ENCODE data around the gene ARSA. TPM values are rescaled to one million over a fixed set of nuclear protein-coding genes. Genes with fewer than 3 reads are reported as not detected.
"Not testable (repeated sequence)": the region's sequence is repeated elsewhere in the genome, so short reads cannot be mapped to it uniquely, and the experiment has no call there.

Gene ARSA
- total and polyA plus RNA-seq, 2 experiments from 2014 or later, result 8.1 to 8.2 TPM

DNA sequence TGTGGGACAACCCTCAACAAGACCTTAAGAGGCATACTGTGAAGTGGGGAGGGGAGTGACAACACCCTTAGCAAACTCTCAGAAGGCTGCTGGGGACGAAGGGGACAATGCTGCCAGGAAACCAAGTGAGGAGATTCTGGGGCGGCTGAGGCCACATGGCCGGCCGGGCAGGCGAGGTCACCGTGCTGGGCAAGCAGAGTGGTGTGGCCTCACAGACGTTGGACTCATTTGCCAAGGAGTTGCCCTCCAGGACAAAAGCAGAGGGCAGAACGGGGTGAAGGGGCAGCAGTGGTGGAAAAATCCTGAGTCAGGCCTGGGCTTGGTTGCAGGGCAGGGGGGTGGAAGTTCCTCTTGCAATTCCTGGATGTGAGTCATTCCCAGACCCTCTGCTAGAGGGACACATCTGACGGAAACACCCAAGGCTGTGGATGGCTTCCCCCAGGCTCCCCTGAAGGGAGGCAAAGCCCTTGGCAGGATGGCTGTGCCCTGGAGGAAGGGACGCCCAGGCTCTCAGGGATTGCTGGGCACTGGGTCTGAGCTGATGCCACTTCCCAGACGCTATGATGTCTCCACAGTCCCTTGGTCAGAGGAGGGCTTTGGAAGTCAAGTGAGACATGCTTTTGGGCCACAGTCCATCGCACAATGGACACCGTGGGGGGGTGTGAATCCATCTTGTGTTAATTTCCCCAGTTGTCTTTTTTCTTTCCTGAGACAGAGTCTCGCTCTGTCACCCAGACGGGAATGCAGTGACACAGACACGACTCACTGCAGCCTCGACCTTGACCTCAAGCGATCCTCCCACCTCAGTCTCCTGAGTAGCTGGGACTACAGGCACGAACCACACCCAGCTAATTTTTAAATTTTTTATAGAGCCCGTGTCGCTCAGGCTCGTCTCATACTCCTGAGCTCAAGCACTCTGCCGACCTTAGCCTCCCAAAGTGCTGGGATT is 28.4 kb upstream of the ARSA start:
- DNase-seq (ENCODE audit: low spot score) (no peak), ATAC-seq (no peak)
- H3F3A ChIP-seq (replicated peaks; ENCODE audit: low read depth), result no peaks in the 10 kb centered on the region
- H3K27me3 ChIP-seq (ENCODE audit: insufficient read depth), result 0 out of 2 replicates have a peak, but pooled peaks cover 9% of the 10 kb centered on the region
- H3K27me3 Mint-ChIP-seq (ENCODE audit: insufficient read depth, low read depth, poor library complexity), result peaks cover 18% of the 10 kb centered on the region
- no peaks in the 10 kb centered on the region for H3K36me3 ChIP-seq (ENCODE audit: insufficient read depth)
- H3K4me1 ChIP-seq (ENCODE audit: insufficient read depth), result no peaks in the 10 kb centered on the region
- H3K4me3 ChIP-seq, result no peak overlapping the region
- H3K4me2 ChIP-seq, result no peak overlapping the region
- TF ChIP-seq EZH2 (IDR thresholded peaks at IDR 0.05; ENCODE audit: low read depth, unreplicated experiment), result no peak
- H3K27ac ChIP-seq (ENCODE audit: low read depth), result no peak overlapping the region
- H3K9me2 ChIP-seq (ENCODE audit: insufficient read depth), result no peaks in the 10 kb centered on the region; the same call in 1 of the 2 replicates
- no peaks in the 10 kb centered on the region for H3K4me1 Mint-ChIP-seq
- no peaks in the 10 kb centered on the region for H3K79me2 ChIP-seq (replicated peaks; ENCODE audit: insufficient read depth)
- H3K4me3 Mint-ChIP-seq, result no peak overlapping the region
- peaks cover 41% of the 10 kb centered on the region for H3K9me3 Mint-ChIP-seq
- H2AFZ ChIP-seq, result no peak overlapping the region
- H3K36me3 Mint-ChIP-seq (ENCODE audit: low read depth), result peaks cover 3% of the 10 kb centered on the region; the same call in 2 of the 3 replicates
- H3K27ac Mint-ChIP-seq, result no peak overlapping the region
- no peaks in the 10 kb centered on the region for H4K20me1 ChIP-seq (replicated peaks; ENCODE audit: insufficient read depth)

- not testable (repeated sequence) for H3F3A ChIP-seq (replicated peaks; ENCODE audit: low read depth); H3K36me3 Mint-ChIP-seq (ENCODE audit: low read depth); H3K27me3 ChIP-seq (ENCODE audit: insufficient read depth); H4K20me1 ChIP-seq (replicated peaks; ENCODE audit: insufficient read depth); H3K79me2 ChIP-seq (replicated peaks; ENCODE audit: insufficient read depth); H3K27ac ChIP-seq (ENCODE audit: low read depth); H3K4me1 Mint-ChIP-seq; H3K9me2 ChIP-seq (ENCODE audit: insufficient read depth); H3K27ac Mint-ChIP-seq; H3K4me1 ChIP-seq (ENCODE audit: insufficient read depth); H3K4me2 ChIP-seq; ATAC-seq; H2AFZ ChIP-seq; DNase-seq (ENCODE audit: low spot score); H3K4me3 Mint-ChIP-seq; H3K36me3 ChIP-seq (ENCODE audit: insufficient read depth); H3K4me3 ChIP-seq
- Mint-ChIP-seq H3K9me3 (peaks cover 53% of the 10 kb centered on the region), H3K27me3 (ENCODE audit: insufficient read depth, low read depth, poor library complexity) (peaks cover 18% of the 10 kb centered on the region)
Observed at GRCh38 chr22:50654664-50655063, 26.7 kb upstream of the ARSA start.

DNA sequence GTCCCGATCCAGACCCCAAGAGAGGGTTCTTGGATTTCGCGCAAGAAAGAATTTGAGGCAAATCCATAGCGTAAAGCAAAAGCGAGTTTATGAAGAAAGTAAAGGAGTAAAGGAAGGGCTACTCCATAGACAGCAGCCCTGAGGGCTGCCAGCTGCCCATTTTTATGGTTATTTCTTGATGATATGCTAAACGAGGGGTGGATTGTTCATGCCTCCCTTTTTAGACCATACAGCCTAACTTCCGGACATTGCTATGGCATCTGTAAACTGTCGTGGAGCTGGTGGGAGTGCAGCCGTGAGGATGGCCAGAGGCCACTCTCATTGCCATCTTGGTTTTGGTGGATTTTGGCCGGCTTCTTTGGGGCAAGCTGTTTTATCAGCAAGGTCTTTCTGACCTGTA is 25.3 kb upstream of the ARSA start:
- Mint-ChIP-seq H3K27me3 (ENCODE audit: insufficient read depth, low read depth, poor library complexity) (peaks cover 20% of the 10 kb centered on the region), H3K27ac (no peak overlapping the region), H3K9me3 (peaks cover 63% of the 10 kb centered on the region), H3K4me1 (no peaks in the 10 kb centered on the region), H3K4me3 (no peak overlapping the region), H3K36me3 (ENCODE audit: low read depth) (peaks cover 10% of the 10 kb centered on the region; the same call in 2 of the 3 replicates)
- Histone ChIP-seq H2AFZ (no peak overlapping the region), H4K20me1 (replicated peaks; ENCODE audit: insufficient read depth) (no peaks in the 10 kb centered on the region), H3K4me1 (ENCODE audit: insufficient read depth) (no peaks in the 10 kb centered on the region), H3K27me3 (ENCODE audit: insufficient read depth) (0 out of 2 replicates have a peak, but pooled peaks cover 9% of the 10 kb centered on the region), H3K36me3 (ENCODE audit: insufficient read depth) (no peaks in the 10 kb centered on the region), H3F3A (replicated peaks; ENCODE audit: low read depth) (no peaks in the 10 kb centered on the region), H3K79me2 (replicated peaks; ENCODE audit: insufficient read depth) (no peaks in the 10 kb centered on the region), H3K9me2 (ENCODE audit: insufficient read depth) (no peaks in the 10 kb centered on the region; the same call in 1 of the 2 replicates), H3K4me3 (no peak overlapping the region), H3K4me2 (no peak overlapping the region), H3K27ac (ENCODE audit: low read depth) (no peak overlapping the region)
- ATAC-seq (no peak), DNase-seq (ENCODE audit: low spot score) (no peak)
- TF ChIP-seq CTCF (conservative IDR thresholded peaks at IDR 0.05; ENCODE audit: low read depth in 2 of 2) (no peak), ZNF114 (CRISPR knock-in tag; IDR thresholded peaks at IDR 0.05) (no peak), ZNF331 (CRISPR knock-in tag; IDR thresholded peaks at IDR 0.05; ENCODE audit: low read depth) (no peak)
- TF ChIP-seq, protein P1, sequence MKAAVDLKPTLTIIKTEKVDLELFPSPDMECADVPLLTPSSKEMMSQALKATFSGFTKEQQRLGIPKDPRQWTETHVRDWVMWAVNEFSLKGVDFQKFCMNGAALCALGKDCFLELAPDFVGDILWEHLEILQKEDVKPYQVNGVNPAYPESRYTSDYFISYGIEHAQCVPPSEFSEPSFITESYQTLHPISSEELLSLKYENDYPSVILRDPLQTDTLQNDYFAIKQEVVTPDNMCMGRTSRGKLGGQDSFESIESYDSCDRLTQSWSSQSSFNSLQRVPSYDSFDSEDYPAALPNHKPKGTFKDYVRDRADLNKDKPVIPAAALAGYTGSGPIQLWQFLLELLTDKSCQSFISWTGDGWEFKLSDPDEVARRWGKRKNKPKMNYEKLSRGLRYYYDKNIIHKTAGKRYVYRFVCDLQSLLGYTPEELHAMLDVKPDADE (IDR thresholded peaks at IDR 0.05), result no peak

Measured in GM23338 (cell line).